HG02642 (cell line): ENCODE data around the gene RALGDS.

Experiments
- ATAC-seq: cut with Tn5 transposase; IDR thresholded peaks from one replicate; pipeline ENCODE4 v1.9.1; 2021; ENCODE audit warnings: mild to moderate bottlenecking; ENCODE audit not compliant: unreplicated experiment, poor library complexity

The RALGDS gene

GRCh38 chr9:133137451-133138231, 16.6 kb upstream of the RALGDS start:
- no peak for ATAC-seq

DNA sequence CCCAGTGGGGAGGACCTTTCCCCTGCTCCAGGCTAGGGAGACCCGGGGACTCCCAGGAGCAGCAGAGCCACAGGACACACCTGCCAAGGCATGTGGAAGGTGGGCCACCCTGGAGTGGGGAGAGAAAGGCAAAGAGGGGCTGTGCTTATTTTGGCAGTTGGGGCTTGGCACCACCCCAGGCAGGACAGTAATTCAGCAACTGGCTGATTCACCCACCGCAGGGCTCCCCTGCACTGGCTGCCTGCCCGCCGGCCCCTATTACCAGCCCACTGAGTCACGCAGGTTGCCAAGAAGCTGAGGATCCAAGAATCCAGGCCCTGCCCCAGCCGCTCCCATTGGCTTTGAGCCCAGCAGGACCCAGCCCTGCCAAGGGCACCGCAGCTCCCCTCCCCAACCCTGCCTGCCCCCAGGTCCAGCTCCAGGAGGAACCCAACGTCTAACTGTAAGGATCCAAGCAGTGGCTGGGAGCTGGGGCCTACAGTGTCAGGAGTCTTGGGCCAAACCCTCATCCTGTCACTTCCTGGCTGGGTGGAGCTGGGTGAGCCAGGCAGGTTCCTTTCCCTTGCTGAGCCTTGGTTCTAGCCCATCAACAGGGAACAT, 14.2 kb upstream of the RALGDS start:
- ATAC-seq, result no peak

GRCh38 chr9:133134388-133135145, 13.5 kb upstream of the RALGDS start:
- no peak for ATAC-seq

DNA sequence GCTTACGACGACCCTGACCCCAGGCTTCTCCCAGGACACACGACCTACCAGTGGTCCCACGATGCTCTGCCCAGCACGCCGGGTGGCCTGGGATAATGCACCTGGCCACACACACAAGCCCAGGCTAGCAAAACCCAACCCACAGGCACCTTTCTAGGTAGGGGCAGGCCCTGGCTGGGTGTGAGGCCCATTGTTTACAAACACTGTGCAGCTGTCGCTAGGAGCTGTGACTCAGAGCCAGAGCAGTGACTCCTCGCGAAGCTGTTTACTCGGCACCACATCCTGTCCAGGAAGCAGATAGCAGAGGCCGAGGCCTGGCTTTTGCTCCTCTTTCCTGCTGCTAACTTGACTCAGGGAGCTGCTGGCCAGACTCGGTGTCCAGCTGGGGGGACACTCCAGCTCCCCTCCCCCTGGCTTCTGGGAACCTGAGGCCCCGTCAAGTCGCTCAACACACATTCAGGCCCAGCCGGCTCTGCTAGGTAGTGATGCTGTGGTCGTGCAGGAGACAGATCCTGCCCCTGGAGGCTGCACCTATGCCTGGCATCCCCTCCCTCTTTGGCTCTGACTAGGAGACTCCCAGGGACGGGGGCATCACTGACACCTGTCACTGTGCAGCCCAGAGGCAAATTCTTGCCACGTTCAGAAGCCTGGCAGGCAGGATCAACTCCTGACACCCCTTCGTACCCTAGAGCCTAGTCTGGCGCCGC, 12.8 kb upstream of the RALGDS start:
- ATAC-seq, result peak; percentile 78

DNA sequence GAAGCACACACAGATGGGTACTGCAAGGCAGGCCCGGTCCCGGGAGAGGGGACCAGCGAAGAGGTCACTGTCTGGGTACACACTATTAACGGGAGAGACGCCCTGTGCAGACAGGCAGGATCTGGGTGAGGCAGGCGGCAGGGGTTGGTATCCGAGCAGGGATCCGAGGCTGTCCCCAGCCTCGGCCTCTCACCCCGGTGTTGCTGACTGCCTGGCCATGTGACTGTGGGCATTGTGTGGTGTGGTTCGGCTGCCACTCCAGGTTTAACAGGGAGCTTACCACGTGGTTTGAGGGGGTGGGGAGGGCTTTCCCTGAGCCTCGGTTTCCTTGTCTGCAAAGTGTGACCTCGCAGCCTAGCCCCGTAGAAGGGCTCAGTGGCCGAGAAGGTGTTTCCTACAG, 11.1 kb upstream of the RALGDS start:
- ATAC-seq, result no peak

- no peak for ATAC-seq
These were observed 10.5 kb upstream of the RALGDS start for GRCh38 chr9:133131506-133131905.

- ATAC-seq, result no peak
These were observed 9.7 kb upstream of the RALGDS start for GRCh38 chr9:133130685-133131244.

DNA sequence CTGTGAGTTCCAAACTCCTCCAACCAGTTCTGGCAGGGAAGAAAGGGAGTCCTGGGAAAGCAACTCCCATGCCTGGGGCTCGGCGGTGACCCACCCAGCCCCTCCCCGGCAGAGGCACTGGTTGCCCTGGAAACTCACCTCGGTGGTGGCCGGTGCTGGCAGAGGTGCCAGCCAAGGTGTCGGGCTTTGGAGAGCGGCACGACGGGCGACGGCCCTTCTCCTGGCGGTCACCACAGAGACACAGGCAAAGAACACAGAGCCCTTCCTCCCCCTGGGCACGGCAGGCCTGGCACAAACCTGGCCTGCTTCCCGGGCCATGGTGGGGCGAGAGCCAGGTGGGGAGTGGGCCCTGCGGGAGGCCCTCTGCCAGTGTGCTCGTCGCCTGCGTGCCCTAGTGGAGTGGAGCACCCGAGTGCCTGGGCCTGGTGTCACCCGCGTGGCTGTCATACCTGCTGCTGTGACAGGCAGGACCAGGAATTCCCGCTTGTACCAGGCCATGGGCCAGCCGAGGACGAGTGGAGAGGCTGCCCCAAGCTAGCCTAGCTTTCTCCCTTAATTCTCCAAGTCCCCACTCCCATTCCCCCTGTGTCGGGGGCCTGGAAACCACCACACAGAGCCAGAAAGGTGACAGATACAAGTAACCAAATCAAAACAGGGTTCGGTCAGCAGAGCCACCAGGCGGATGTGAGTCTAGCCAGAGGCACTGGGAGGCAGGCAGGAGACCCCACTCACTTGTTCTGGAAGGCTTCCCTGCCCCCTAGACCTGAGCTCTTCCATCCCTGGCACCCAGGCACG, 8.2 kb upstream of the RALGDS start:
- no peak for ATAC-seq

DNA sequence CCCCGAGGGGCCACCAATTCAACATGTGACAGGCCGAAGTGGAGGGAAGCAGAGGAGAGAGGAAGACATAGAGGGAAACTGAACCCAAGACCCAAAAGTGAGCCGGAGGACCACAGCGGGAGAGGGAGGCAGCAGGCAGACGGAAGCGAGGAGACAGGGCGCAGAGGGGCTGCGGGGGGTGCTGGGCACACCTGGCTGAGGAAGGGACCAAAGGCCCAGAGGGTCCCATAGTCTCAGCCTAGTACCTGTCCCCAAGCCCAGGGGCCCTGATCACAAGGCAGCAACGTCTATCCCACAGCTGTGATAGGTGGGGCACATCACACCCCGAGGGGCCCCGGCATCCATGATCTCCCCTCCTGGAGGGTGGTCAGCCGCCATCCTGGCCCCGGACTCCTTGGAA, 7.1 kb upstream of the RALGDS start:
- ATAC-seq, result no peak

DNA sequence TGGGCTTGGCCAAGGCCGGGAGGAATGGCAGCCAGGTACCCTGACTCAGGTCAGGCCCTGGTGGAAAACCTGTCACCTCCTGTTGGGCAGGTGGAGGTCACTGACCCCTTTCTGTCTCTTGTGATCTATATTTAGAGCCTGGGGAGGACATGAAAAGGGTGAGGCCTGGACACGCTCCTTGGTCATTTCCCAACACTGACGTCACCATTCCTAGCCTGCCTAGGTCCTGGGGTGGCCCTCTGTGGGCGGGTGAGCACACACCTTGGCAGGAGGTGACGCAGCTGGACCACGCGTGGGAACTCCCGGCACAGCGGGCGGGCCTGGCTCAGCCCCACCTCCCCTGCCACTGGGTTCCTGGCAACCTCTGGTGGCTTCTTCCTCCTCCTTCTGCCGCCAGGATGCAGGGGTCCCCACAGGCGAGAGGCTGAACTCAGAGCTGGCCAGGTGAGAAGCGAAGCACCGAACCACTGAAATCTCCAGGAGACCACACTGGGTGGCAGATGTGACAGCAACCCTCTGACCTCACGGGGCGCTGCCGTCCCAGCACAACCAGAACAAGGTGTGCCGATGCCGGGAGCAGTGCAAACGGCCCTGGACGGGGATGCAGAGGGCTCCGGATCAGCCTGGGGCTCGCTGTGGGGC, 6.4 kb upstream of the RALGDS start:
- no peak for ATAC-seq

GRCh38 chr9:133126697-133127339, 5.8 kb upstream of the RALGDS start:
- ATAC-seq, result no peak

DNA sequence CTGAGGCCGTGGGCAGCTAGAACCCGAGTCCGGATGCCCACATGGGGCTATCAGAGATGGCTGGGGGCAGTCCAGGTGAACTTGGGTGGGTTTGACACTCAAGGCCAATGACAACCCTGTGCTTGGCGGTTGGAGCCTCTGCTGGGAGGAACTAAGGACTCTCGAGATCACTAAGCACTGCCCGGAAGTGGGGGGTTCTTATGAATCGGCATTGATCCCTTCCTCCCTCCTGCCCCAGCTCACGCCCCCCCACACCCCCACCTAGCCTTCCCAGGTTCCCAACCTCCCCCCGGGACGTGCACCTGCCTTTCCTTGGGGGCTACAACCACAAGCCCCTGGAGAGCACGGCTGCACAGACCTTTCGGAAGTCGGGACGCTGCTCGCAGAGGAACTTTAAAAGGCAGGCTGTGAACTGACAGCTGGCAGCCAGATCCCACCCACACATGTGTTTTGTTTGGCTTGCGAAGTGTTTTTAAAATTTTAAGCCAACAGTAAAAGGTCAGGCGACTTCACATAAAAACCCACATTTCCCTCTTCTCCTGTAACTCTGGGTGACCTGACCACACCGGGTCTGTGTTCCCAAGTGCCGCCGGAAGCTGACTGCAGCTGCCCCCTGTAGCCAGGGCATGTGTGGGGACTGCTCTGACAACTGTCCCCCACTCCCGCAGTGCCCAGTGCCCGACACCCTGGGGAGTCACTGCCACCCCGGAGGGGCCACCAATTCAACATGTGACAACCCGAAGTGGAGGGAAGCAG, 5.1 kb upstream of the RALGDS start:
- no peak for ATAC-seq

GRCh38 chr9:133124907-133125275, 3.9 kb upstream of the RALGDS start:
- ATAC-seq, result no peak

- ATAC-seq, result no peak
These were observed 3.3 kb upstream of the RALGDS start for GRCh38 chr9:133124123-133124906.

DNA sequence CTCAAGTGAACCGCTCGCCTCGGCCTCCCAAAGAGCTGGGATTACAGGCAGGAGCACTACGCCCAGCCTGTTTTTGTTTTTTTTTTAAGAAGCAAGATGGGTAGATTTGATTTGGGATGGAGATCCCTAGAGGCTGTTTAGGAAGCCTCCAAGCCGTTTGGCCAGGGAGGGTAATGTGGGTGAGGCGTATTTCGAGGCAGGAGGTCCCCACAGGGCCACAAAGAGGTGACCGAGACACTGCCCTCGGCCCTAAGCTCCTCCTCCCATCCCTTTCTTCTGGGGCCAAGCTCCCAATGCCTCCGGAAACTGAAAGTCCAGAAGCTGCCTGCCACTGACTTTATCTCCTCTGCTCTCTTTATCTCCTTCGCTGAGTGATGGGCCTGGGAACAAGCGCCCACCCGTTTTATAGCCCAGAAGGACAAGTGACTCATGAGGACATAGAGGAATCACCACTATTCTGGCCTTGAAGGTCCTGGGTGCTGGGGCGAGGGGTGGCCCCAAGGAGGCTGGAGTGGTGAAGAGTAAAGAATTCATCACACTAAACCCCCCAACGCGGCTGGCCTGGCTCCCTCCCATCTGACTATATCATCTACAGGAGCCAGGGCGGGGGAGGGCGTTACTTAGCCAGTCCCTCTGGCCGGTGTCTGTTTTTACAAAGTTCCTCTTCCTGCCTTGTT, 2.0 kb upstream of the RALGDS start:
- ATAC-seq, result no peak

DNA sequence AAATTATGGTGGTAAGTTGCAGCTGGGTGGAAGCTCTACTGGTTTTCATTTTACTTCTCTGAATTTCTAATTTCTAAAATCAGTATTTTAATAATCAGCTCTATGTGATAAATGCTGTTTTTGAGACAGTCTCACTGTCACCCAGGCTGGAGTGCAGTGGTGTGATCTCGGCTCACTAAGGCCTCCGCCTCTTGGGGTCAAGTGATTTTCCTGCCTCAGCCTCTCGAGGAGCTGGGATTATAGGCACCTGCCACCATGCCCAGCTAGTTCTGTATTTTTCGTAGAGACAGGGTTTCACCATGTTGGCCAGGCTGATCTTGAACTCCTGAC, 1.5 kb upstream of the RALGDS start:
- no peak for ATAC-seq
